Epidermal melanocyte (primary cell): Measurements from ENCODE around the gene KCNAB2.

Experiments used
- DNase-seq: peaks from one replicate; pipeline ENCODE4 v3.0.0; 2011; ENCODE audit warnings: low spot score; ENCODE audit not compliant: insufficient read length

The KCNAB2 gene

DNA sequence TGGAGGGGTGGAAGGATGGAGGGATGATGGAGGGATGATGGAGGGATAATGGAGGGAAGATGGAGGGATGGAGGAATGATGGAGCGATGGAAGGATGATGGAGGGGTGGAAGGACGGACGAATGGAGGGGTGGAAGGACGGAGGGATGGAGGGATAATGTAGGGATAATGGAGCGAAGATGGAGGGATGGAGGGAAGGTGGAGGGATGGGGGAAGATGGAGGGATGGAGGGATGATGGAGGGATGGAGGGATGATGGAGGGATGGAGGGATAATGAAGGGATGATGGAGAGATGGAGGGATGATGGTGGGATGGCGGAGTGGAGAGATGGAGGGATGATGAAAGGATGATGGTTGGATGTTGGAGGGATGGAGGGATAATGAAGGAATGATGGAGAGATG, 61.3 kb downstream of the KCNAB2 start:
- DNase-seq = no peak

DNA sequence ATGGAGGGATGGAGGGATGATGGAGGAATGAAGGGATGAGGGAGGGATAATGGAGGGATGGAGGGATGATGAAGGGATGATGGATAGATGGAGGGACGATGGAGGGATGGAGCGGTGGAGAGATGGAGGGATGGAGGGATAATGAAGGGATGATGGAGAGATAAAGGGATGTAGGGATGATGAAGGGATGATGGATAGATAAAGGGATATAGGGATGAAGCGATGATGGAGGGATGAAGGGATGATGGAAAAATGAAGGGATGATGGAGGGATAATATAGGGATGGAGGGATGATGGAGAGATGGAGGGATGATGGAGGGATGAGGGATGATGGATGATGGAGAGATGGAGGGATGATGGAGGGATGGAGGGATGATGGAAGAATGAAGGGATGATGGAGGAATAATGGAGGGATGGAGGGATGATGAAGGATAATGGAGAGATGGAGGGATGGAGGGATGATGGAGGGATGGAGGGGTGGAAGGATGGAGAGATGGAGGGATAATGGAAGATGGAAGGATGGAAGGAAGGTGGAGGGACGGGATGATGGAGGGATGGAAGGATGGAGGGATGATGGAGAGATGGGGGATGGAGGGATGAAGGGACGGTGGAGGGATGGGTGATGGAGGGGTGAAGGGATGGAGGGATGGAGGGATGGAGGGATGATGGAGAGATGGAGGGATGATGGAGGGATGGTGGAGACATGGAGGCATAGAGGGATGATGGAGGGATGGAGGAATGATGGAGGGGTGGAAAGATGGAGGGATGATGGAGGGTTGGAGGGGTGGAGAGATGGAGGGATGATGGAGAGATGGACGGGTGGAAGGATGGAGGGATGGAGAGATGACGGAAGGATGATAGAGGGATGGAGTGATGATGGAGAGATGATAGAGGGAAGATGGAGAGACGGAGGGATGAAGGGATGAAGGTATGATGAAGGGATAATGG, 62.0 kb downstream of the KCNAB2 start:
- DNase-seq = no peak

DNA sequence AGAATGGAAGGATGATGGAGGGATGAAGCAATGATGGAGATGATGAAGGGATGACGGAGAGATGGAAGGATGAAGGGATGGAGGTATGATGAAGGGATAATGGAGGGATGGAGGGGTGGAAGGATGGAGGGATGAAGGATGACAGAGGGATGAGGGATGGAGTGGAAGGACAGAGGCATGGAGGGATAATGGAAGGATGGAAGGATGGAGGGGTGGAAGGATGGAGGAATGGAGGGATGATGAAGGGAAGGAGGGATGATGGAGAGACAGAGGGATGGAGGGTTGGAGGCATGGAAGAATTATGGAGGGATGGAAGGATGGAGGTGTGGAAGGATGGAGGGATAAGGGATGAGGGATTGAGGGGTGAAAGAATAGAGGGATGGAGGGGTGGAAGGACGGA, 62.8 kb downstream of the KCNAB2 start:
- no peak for DNase-seq

DNA sequence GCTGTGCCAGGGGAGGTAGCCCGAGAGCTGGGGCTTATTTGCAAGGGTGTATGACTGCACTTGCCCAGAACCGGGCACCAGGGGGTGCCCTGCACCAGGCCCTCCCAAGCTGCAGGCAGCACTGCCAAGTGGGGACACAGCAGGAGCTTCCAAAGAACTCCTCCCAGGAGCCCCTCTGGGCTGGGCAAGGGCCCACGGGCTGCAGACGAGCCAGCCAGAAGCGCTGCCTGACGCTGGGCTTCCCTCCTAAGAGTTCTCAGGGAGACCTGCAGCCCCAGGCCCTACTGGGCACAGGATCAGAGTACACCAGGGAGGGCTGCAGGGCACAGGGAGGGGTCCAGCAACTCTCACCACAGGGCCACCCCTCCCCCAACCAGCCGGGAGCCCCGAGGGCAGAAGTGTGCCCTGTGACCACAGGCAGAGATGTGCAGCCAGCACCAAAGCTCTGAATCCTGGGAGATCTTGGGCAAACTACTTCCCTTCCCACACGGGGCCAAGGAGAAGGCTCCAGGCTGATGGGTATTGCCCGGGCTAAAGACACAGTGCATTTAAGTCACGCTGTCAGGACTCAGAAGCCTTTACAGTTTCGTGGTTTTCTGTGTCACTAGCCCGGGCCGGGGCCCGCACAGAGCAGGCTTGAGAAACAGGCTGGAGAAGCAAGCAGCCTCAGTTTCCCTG, 63.4 kb downstream of the KCNAB2 start:
- peak; percentile 67 for DNase-seq

DNA sequence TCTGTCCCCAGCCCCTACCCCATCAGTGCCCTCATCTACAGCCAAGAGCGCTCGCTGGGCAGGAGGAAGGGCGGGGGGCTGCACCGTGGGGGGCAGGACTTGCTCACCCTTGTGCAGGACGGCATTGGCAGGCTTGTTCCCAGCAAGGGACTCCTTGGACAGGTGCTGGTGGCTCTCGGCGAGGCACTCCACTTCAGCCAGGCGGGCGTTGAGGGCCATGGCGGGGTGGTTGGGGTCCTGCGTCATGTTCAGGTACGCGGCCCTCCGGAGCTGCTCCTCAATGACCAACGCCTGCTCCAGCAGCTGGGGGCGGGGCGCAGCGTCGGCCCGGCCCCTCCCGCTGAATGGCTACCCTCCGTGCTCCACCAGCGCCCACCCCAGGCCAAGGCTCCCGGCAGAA, 64.0 kb downstream of the KCNAB2 start:
- no peak for DNase-seq

DNA sequence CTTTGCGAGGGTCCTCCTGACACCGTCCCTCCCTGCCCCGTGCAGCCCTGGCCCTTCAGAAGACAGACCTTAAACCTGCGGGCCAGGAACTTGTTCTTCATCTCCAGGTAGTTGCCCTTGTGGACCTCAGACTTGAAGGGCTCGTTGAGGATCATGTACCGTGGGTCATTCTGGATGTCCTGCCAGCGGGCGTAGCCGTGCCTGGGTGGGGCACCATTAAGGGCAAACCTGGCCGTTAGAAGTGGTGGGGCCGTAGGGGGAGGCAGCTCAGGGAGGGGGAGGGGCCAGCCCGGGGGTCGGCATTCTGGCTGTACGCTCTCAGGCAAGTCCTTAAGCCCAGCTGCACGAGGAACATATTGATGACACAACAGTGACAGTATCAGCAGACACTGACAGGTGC, 64.6 kb downstream of the KCNAB2 start:
- DNase-seq = no peak

DNA sequence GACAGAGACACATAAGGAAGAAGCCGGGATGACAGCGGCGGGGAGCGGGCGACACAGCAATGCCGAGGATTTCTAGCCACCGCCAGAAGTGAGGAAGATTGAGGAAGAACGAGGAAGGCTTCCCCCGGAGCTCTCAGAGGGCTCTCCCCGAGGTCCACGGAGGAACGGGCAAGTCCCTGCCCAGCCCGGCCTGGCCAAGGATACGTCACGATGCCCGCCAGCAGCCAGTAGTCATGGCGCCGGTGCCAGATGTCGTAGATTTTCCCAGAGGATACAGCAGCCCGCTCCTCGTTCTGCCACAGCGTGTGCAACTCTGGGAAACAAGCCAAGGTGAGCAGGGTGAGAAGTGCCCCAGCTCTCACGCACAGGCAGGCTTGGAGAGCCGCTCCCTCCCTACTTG, 65.9 kb downstream of the KCNAB2 start:
- no peak for DNase-seq

DNA sequence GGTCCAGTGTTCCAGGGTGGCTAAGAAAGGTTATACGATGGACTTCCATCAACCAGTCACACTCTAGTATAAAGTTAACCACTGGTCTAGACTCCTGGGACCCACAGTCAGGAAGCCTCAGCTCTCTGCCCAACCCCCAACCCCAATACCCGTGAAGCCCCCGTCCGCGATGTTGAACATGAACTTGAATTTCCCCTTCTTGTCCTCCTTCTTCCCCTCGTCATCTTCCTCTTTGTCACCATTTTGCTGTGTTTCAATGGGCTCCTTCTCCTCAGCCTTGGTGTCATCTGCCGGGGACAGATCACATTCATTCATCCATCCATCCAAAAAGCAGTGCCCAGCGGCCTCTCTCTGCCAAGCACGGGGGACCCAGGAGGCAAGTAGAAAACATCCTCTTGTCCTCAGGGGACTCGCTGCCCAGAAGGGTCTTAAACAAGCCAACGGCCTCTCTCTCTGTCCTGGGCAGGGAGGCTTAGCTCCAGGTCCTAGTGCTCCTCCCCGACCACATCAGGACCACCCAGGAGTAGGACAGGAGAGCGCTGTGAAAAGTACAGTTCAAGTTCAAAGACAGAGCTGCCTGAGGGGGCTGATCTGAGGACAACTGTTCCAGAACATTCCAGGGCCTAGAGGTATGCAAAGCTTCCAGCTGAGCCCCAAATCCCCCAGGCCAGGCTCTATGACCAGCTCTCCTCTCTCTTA, 66.5 kb downstream of the KCNAB2 start:
- no peak for DNase-seq

DNA sequence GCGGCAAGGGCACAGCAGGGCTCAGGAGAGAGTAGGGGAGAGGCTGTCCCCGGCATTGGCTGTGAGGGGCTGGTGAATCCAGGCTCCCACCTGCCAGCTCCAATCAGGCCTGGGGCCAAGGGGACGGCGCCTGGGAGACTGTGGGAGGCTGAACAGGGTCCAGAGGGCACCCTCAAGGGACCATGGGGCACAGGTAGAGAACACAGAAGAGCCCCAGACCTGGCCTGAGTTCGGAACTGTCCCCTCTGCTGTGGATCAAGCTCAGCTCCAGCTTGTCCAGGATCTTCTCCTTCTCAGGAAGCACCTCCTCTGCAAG, 67.0 kb downstream of the KCNAB2 start:
- DNase-seq = no peak

DNA sequence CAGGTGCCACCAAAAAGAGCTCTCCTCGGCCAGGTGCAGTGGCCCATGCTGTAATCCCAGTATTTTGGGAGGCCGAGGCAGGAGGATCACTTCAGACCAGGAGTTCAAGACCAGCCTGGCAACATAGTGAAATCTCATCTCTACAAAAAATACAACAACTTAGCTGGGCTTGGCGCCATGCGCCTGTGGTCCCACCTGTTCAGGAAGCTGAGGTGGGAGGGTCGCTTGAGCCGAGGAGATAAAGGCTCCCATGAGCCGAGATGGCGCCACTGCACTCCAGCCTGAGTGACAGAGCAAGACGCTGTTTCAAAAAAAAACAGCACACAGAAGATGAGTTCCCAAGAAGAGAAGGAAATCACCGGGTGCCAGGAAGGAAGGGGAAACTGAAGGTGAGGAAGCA, 67.4 kb downstream of the KCNAB2 start:
- no peak for DNase-seq

DNA sequence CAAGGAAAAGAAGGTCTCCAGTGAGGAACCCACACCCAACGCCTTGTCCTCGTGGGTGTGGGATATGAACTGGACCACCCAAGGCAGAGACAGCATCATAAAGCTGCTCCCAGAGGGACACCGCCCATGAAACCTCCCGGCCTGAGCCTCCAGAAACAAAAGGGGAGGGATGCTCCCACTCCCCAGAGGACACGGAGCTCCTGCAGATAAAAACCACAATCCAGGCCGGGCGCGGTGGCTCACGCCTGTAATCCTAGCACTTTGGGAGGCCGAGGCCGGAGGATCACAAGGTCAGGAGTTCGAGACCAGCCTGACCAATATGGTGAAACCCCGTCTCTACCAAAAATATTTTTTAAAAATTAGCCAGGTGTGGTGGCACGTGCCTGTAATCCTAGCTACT, 68.1 kb downstream of the KCNAB2 start:
- DNase-seq = no peak

DNA sequence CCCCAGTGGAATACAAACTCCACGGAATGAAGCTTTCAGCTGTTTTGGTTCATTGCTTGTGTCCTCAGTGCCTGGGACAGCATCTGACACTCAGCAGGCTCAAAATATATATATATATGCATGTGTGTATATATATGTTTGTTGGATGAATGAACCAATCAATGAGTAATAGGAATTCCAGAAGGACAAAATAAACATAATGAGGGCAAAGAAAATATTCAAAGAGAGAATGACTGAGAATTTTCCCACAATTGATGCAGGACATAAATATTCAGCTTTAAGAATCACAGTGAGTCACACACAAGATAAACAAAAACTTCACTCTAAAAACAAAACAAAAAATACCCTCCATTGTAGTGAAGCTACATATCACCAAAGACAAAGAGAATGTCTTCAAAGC, 70.4 kb downstream of the KCNAB2 start:
- no peak for DNase-seq

DNA sequence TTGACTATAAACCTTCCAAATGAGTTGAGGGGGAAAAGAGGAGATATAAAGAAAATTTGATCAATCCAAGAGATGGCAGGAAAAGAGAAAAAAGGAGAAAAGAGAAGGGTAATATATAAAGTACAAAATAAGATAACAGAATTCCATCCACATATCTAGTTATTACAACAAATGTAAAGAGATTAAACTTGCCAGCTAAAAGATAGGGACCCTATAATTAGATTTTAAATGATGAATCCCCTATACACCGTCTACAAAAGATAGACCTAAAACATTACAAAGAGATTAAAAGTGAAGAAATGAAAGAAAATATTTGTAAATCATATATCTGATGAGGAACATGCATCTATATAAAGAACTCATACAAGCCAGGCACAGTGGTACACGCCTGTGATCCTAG, 71.4 kb downstream of the KCNAB2 start:
- DNase-seq = no peak

DNA sequence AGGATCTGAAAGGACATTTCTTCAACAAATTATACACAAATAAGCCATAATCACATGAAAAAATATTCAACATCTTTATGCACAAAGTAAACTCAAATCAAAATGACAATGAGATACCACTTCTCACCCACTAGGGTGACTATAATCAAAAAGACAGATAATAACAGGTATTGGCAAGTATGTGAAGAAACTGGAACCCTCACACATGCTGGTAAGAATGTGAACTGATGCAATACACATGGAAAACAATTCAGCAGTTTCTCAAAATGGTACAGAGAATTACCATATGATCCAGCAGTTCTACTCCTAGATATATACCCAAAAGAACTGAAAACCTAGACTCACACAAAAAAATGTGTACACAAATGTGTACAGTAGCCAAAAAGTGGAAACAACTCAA, 71.9 kb downstream of the KCNAB2 start:
- DNase-seq = no peak

DNA sequence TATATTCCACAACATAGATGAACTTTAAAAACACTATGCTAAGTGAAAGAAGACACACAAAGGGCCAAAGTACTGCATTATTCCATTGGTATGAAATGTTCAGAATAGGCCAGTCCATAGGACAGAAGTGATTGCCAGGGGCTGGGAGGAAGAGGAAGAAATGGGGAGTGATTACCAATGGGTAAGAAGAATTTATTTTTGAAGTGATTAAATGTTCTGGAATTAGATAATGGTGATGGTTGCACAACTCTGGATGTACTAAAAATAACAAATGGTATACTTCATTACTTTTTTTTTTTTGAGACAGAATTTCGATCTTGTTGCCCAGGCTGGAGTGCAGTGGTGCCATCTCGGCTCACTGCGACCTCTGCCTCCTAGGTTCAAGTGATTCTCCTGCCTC, 72.7 kb downstream of the KCNAB2 start:
- DNase-seq = no peak

DNA sequence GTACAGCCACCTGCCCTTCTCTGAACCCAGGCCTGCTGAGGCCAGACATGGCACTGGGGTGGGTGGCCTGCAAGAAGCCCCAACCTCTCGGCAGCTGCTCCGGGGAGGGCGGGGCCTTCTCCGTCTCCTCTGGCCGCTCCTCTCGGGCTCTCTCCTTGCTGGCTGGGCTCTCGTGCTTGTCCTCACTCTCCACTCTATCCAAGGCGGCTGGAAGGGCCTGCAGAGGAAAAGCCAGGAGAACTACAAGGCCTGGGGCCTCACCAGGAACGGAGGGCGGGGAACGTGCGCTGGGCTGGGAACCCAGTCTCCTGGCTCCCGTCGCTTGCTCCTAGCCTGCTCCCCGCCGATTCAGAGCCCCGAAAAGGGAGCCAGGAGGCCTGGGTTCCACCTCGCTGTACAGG, 75.3 kb downstream of the KCNAB2 start:
- DNase-seq = no peak

DNA sequence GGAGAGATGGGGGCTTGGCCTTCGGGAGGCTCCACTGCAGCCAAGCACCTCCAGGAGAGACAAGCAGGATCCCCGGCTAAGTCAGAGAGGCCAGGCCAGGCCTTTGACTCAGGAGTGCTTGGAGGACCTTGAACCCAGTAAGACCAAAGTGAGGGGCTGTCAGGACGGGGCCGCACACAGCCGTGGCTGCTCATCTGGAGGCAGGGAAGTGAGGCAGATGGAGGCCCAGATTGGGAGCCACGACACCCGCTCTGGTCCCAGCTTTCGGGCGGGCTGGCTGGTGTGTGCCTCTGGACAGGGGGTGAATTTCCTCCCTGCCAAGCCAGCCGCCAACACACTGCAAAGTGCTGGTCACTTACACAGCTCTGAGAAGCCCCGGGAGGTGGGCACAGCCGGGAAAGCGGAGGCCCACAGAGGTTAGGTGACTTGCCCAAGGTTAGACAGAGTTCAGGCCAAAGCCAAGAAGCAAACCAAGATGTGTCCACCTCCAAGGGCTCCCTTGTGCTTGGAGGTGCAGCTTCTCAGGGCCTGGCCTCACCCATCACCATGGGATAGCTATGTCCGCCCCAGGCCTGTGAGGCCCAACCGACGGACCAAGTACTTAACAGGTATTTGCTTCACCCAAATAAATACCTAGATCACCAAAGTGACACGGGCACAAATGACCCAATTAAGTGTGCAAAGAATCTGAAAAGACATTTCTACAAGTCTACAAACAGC, 76.1 kb downstream of the KCNAB2 start:
- no peak for DNase-seq

DNA sequence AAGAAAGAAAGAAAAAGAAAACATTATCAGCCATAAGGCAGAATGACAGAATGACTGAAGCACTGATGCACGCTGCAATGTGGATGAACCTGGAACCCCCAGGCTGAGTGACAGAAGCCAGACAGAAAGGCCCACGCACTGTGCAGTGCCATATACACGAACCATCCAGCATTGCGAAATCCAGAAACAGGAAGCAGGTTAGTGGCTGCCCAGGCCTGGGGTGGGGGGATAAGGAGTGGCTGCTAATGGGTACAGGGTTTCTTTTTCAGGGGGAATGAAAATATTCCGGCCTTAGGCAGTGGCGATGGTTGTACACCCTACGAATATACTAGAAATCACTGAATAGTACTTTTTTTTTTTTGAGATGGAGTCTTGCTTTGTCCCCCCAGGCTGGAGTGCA, 77.4 kb downstream of the KCNAB2 start:
- no peak for DNase-seq

DNA sequence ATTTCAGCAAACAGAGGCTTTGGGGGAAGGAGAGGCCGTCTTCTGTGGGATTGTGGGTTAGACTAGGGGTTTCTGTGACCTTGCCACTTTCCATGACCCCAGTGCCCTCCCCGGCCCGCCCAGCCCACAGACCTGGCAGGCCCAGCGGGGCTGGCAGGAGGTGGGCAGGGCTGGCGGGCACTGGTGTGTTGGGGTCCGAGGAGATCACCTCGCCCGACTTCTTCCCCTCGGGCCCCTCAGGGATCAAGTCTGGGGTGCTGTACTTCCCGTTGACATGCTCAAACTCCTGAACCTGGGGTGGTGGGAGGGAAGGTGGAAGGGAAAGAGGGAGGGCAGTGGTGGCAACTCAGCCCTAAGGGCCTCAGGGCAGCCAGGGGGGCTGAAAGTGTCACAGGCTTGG, 78.1 kb downstream of the KCNAB2 start:
- DNase-seq = no peak

DNA sequence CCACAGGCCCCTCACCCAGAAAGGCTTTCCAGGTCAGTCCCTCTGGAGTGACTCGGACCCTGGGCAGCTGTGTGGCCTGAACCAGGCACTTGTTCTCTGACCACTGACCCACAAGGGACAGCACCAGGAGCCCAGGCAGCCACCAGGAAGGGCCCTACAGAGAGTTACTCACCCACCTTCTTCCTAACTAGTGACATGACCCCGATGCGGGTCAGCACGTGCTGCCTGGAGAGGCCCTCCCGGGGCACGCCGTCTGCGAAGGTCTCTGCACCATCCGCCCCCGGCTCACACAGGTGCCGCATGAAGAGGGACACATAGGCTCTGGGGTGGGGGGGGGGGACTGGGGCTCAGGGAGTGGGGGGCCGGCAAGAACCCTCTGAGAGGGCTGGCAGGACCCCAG, 78.7 kb downstream of the KCNAB2 start:
- DNase-seq = no peak

DNA sequence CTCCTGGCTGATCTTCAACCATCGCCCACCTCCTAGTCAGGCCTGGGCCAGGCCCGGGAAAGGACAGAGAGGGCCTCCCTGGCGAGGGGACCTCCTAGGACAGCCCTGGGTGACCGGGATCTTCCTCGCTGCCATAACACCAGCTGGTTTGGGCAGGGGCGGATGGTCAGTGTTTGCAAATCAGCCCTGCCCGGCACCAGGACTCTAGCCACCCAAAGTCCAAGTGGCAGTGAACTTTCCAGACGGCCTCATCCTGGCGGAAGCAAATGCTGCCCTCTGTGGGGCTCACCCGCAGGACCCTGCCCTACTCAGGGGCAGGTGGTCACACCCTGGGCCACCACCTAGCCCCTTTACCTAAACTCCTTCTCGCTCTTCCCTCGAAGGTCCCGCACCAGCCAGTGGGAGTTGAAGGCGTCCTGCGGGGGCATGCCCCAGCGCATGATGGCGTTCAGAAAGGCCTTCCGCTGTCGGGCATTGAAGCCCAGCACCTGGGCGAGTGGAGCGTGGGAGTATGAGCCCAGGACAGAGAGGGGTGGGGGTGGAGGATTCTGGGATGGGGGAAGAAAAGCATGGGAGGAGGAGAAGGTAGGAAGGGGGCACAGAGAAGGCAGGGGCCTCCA, 79.2 kb downstream of the KCNAB2 start:
- no peak for DNase-seq
